ENCODE results near the gene SLC37A2.

SLC37A2 gene

DNA sequence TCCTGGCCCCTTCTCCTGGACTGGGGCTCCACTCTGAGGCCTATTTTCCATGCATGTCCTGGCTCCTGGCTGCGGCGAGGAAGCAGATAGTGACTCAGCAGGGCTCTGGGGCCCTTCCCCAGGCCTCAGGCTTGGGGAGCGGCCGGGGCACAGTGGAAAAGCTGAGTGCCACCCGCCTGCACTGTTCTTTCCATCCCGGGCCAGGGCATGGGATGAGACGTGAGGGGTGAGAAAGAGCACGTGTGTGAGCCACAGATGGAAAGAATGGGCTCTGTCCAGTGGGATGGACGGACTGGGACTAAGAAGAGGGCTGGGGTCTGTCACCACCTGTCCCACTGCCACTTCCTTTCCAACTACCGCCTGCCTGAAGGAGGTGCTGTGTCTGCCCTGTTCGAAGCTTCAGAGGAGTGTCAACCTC lies 12.8 kb downstream of the SLC37A2 start:
- no peaks in the 10 kb centered on the region for H3K27me3 ChIP-seq (ENCODE audit: control insufficient read depth in 2 of 2, insufficient read depth in 2 of 2, low read length in 2 of 2)

DNA sequence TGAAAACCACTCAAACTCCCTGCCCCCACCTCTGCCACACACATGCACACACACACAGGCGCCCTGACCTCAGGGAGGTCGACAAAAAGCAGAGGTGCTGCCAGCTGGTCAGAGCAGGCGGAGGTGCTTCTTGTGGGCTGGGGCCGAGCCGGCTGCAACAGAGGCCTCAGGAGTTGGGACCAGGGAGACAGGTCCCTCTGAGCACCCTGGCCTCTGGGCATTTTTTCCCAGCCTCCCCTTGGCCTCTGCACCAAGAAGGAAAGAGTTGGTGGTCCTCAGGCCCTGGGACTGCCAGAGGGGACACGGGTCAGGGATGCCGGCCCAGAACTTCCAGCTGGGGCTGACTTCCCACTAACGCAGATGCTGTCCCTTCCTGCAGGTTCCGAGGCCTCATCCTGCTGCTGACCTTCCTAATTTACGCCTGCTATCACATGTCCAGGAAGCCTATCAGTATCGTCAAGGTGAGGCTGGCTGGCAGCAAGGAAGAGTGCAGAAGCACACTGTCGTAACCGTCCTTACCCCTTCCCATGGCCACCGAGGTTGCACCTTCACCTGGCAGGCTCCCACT lies 13.4 kb downstream of the SLC37A2 start:
- H3K27me3 ChIP-seq (ENCODE audit: control insufficient read depth in 2 of 2, insufficient read depth in 2 of 2, low read length in 2 of 2) = no peaks in the 10 kb centered on the region
- no peak overlapping the region for H3K4me3 ChIP-seq (ENCODE audit: low read length in 2 of 2)
- H3K9me3 ChIP-seq (ENCODE audit: control insufficient read depth in 2 of 2, low read length in 2 of 2) = no peaks in the 10 kb centered on the region
- H3K9ac ChIP-seq (ENCODE audit: low read depth in 1 of 2, low read length in 2 of 2) = no peak overlapping the region
- H3K4me1 ChIP-seq (ENCODE audit: control insufficient read depth in 2 of 2, insufficient read depth in 2 of 2, low read length in 2 of 2) = peaks cover 2 to 5% of the 10 kb centered on the region in 2 donors
- no peaks in the 10 kb centered on the region for H3K36me3 ChIP-seq (ENCODE audit: control insufficient read depth in 2 of 2, insufficient read depth in 2 of 2, low read length in 2 of 2)
- H3K27ac ChIP-seq (ENCODE audit: low read depth in 2 of 2, low read length in 2 of 2) = no peak overlapping the region

More for the DNA sequence above, 12.8 kb downstream of the SLC37A2 start:
- H3K36me3 ChIP-seq (ENCODE audit: control insufficient read depth in 2 of 2, insufficient read depth in 2 of 2, low read length in 2 of 2) = no peaks in the 10 kb centered on the region
- H3K4me1 ChIP-seq (ENCODE audit: control insufficient read depth in 2 of 2, insufficient read depth in 2 of 2, low read length in 2 of 2) = peaks cover 2 to 5% of the 10 kb centered on the region in 2 donors
- no peak overlapping the region for H3K27ac ChIP-seq (ENCODE audit: low read depth in 2 of 2, low read length in 2 of 2)
- H3K9ac ChIP-seq (ENCODE audit: low read depth in 1 of 2, low read length in 2 of 2) = no peak overlapping the region
- H3K9me3 ChIP-seq (ENCODE audit: control insufficient read depth in 2 of 2, low read length in 2 of 2) = no peaks in the 10 kb centered on the region
- H3K4me3 ChIP-seq (ENCODE audit: low read length in 2 of 2) = no peak overlapping the region

DNA sequence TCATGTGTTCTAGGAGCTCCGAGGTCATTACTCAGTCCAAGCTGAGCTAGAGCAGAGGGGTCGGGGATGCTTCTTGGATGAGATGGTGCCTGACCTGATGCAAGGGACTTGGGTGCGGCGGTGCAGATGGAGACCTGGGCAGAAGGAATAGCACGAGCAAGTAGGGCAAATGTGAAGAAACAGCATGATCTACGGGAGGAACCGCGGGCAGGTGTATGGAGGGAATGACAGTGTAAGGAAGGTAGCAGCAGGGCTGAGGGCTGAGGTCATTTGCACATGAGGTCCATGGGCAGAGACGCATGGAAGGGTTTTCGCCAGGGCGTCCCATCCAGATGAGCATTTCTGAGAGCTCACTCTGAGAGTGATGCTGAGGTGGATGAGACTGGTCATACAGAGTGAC lies 14.9 kb downstream of the SLC37A2 start:
- Histone ChIP-seq H3K27ac (ENCODE audit: low read depth in 2 of 2, low read length in 2 of 2) (no peak overlapping the region), H3K4me1 (ENCODE audit: control insufficient read depth in 2 of 2, insufficient read depth in 2 of 2, low read length in 2 of 2) (no peaks in the 10 kb centered on the region), H3K27me3 (ENCODE audit: control insufficient read depth in 2 of 2, insufficient read depth in 2 of 2, low read length in 2 of 2) (no peaks in the 10 kb centered on the region)

DNA sequence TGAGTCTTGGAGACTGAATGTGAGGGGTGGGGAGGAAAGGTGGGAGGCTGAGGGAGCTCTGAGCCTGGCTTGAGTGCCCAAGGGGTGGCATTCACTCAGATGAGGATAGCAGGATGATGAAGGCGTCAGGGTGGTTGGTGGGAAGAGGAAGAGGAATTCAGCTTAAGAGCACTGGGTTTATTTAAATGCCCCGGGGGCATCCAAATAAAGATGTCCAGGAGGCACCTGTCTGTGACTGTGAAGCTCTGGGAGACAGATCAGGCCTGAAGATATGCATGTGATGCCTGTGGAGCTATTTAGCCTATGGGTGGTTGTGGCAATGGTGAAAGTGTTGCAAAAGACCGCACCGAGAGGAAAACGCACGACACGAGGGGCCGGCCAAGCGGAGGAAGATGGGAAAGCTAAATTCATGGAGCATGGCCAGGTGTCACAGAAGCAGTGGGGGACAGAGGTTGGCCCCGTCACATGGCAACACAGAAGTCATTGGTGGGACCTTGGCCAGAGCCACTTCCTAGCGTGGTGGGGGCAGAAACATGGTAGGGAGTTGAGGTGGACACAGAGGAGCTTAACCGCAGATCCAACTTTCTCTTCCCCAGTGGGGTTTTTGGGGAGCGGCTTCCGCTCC lies 15.5 kb downstream of the SLC37A2 start:
- Histone ChIP-seq H3K9me3 (ENCODE audit: control insufficient read depth in 2 of 2, low read length in 2 of 2) (no peaks in the 10 kb centered on the region), H3K36me3 (ENCODE audit: control insufficient read depth in 2 of 2, insufficient read depth in 2 of 2, low read length in 2 of 2) (no peaks in the 10 kb centered on the region), H3K9ac (ENCODE audit: low read depth in 1 of 2, low read length in 2 of 2) (no peak overlapping the region), H3K27me3 (ENCODE audit: control insufficient read depth in 2 of 2, insufficient read depth in 2 of 2, low read length in 2 of 2) (no peaks in the 10 kb centered on the region), H3K4me3 (ENCODE audit: low read length in 2 of 2) (no peak overlapping the region), H3K4me1 (ENCODE audit: control insufficient read depth in 2 of 2, insufficient read depth in 2 of 2, low read length in 2 of 2) (no peaks in the 10 kb centered on the region), H3K27ac (ENCODE audit: low read depth in 2 of 2, low read length in 2 of 2) (no peak overlapping the region)

More for the DNA sequence above, 14.9 kb downstream of the SLC37A2 start:
- H3K36me3 ChIP-seq (ENCODE audit: control insufficient read depth in 2 of 2, insufficient read depth in 2 of 2, low read length in 2 of 2) = no peaks in the 10 kb centered on the region
- H3K9ac ChIP-seq (ENCODE audit: low read depth in 1 of 2, low read length in 2 of 2) = no peak overlapping the region
- H3K4me3 ChIP-seq (ENCODE audit: low read length in 2 of 2) = no peak overlapping the region
- H3K9me3 ChIP-seq (ENCODE audit: control insufficient read depth in 2 of 2, low read length in 2 of 2) = no peaks in the 10 kb centered on the region

DNA sequence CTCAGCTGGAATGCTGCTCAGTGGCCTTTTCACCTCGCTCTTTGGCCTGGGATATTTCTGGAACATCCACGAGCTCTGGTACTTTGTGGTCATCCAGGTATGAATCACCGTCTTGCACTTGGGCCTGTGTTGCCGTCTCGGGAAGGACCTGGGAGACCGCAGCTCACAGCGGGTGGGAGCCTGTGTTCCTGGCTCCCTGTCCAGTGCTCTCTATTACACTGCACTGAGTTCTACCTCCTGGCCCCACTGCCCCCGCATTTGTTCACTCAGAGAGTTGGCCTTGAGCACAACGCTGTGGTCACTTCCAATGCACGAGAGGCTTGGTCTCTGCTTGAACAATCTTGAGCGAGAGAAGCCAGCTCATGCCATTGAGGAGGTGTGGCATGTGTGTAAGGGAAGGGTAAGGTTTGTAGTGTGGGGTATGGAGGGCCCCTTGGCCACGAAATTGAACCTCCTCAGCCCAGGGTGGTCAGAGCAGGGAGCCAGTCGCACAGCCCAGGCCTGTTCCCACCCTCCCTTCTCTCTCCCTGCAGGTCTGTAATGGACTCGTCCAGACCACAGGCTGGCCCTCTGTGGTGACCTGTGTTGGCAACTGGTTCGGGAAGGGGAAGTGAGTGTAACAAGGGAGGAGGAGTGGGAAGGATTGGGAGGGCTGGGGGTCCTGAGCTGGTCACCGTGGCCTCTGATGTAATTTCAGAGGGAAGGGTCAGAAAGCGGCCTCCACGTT lies 16.2 kb downstream of the SLC37A2 start:
- H3K36me3 ChIP-seq (ENCODE audit: control insufficient read depth in 2 of 2, insufficient read depth in 2 of 2, low read length in 2 of 2) = no peaks in the 10 kb centered on the region
- H3K4me1 ChIP-seq (ENCODE audit: control insufficient read depth in 2 of 2, insufficient read depth in 2 of 2, low read length in 2 of 2) = no peaks in the 10 kb centered on the region
- no peaks in the 10 kb centered on the region for H3K27me3 ChIP-seq (ENCODE audit: control insufficient read depth in 2 of 2, insufficient read depth in 2 of 2, low read length in 2 of 2)
- no peak overlapping the region for H3K9ac ChIP-seq (ENCODE audit: low read depth in 1 of 2, low read length in 2 of 2)
- no peaks in the 10 kb centered on the region for H3K9me3 ChIP-seq (ENCODE audit: control insufficient read depth in 2 of 2, low read length in 2 of 2)
- H3K27ac ChIP-seq (ENCODE audit: low read depth in 2 of 2, low read length in 2 of 2) = no peak overlapping the region
- no peak overlapping the region for H3K4me3 ChIP-seq (ENCODE audit: low read length in 2 of 2)

DNA sequence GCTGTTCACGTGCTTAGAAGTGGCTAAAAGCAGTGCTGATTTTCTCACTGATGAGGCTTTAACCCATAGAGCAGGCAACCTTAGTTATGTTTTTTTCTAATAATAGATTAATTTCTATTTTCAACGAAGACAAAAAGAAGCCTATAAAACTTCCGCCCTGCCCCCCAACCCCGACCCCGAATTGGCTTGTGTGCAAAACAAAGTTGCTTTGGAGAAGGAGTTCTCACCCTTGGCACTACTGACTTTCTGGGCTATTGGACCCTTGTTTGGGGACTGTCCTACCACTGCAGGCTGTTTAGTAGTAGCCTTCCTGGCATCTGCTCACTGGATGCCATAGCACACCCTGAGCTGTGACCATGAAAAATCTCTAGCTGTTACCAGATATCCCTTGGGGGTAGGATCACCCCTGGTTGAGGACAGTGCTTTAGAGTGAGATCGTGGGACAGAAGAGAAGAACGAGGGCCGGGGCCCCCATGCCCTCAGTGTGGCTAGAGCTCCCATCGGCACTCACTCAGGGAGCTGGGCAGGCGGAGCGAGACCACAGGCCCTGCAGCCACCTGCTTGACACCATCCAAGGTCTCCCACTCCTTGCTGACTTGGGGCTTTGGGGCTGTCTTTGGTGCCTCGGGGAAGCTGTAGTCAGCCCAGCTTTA lies 16.9 kb downstream of the SLC37A2 start:
- H3K9me3 ChIP-seq (ENCODE audit: control insufficient read depth in 2 of 2, low read length in 2 of 2) = no peaks in the 10 kb centered on the region
- H3K4me3 ChIP-seq (ENCODE audit: low read length in 2 of 2) = no peak overlapping the region
- no peak overlapping the region for H3K9ac ChIP-seq (ENCODE audit: low read depth in 1 of 2, low read length in 2 of 2)
- no peak overlapping the region for H3K27ac ChIP-seq (ENCODE audit: low read depth in 2 of 2, low read length in 2 of 2)
- H3K4me1 ChIP-seq (ENCODE audit: control insufficient read depth in 2 of 2, insufficient read depth in 2 of 2, low read length in 2 of 2) = no peaks in the 10 kb centered on the region
- no peaks in the 10 kb centered on the region for H3K36me3 ChIP-seq (ENCODE audit: control insufficient read depth in 2 of 2, insufficient read depth in 2 of 2, low read length in 2 of 2)
- H3K27me3 ChIP-seq (ENCODE audit: control insufficient read depth in 2 of 2, insufficient read depth in 2 of 2, low read length in 2 of 2) = no peaks in the 10 kb centered on the region

DNA sequence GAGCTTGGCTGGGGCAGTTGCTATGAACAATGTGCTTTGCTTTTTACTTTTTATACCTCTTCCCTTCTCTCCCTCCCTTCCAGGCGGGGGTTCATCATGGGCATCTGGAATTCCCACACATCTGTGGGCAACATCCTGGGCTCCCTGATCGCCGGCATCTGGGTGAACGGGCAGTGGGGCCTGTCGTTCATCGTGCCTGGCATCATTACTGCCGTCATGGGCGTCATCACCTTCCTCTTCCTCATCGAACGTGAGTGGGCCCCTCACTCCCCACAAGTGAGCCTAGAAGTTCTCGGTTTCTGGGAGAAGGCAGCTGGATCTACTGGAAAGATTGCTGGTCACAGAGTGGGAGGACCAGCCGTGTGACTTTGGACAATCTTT lies 17.4 kb downstream of the SLC37A2 start:
- Histone ChIP-seq H3K9ac (ENCODE audit: low read depth in 1 of 2, low read length in 2 of 2) (no peak overlapping the region), H3K9me3 (ENCODE audit: control insufficient read depth in 2 of 2, low read length in 2 of 2) (no peaks in the 10 kb centered on the region), H3K27ac (ENCODE audit: low read depth in 2 of 2, low read length in 2 of 2) (no peak overlapping the region), H3K4me1 (ENCODE audit: control insufficient read depth in 2 of 2, insufficient read depth in 2 of 2, low read length in 2 of 2) (no peaks in the 10 kb centered on the region), H3K4me3 (ENCODE audit: low read length in 2 of 2) (no peak overlapping the region), H3K36me3 (ENCODE audit: control insufficient read depth in 2 of 2, insufficient read depth in 2 of 2, low read length in 2 of 2) (no peaks in the 10 kb centered on the region), H3K27me3 (ENCODE audit: control insufficient read depth in 2 of 2, insufficient read depth in 2 of 2, low read length in 2 of 2) (no peaks in the 10 kb centered on the region)

DNA sequence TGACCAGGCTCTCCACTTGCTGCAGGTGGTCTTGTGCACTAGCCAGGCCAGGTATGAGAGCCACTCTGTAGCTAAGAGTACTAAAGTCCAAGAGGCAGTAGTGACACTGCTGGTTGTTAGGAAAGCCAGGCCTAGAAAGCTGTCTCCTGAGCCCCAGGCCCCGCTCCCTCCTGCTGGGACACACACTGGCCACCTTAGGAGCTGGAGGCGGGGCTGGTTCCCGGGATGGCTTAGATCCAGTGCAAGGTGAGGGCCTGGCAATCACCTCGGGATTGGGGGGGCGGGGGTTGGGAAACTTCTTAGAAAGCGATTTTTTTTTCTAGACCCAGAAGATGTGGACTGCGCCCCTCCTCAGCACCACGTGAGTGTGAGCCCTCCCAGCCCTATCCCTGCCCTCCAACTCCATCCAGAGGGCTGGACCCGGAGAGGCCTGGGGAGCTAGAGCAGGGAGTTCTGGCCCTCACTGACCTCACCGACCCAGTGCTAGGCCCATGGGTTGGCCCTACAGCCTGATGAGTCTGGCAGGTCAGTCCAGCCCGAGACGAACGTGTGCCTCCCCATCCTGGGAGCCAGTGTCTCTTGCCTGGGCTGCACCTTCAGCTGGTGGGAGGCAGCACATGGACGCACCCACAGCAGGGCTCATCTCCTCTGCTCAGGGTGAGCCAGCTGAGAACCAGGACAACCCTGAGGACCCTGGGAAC lies 18.1 kb downstream of the SLC37A2 start:
- H3K4me3 ChIP-seq (ENCODE audit: low read length in 2 of 2) = no peak overlapping the region
- H3K9ac ChIP-seq (ENCODE audit: low read depth in 1 of 2, low read length in 2 of 2) = no peak overlapping the region
- H3K36me3 ChIP-seq (ENCODE audit: control insufficient read depth in 2 of 2, insufficient read depth in 2 of 2, low read length in 2 of 2) = no peaks in the 10 kb centered on the region
- no peaks in the 10 kb centered on the region for H3K4me1 ChIP-seq (ENCODE audit: control insufficient read depth in 2 of 2, insufficient read depth in 2 of 2, low read length in 2 of 2)
- no peaks in the 10 kb centered on the region for H3K27me3 ChIP-seq (ENCODE audit: control insufficient read depth in 2 of 2, insufficient read depth in 2 of 2, low read length in 2 of 2)
- no peak overlapping the region for H3K27ac ChIP-seq (ENCODE audit: low read depth in 2 of 2, low read length in 2 of 2)
- H3K9me3 ChIP-seq (ENCODE audit: control insufficient read depth in 2 of 2, low read length in 2 of 2) = no peaks in the 10 kb centered on the region

DNA sequence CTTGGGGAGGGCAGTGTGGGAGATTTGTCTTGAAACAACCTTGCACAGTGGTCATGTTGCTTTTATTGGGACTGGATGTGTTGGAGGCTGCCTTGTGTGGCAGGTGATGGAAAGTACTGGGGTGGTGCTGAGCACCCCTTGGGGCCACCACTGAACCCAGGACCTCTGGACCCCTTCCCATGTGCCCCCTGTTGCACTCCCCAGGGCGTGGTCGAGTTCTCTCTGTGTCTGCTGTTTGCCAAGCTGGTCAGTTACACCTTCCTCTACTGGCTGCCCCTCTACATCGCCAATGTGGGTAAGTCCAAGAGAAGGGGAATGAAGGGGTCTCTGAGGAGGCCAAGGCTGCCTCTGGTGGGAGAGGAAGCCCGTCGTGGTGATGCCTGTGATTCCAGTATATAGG lies 18.9 kb downstream of the SLC37A2 start:
- no peaks in the 10 kb centered on the region for H3K27me3 ChIP-seq (ENCODE audit: control insufficient read depth in 2 of 2, insufficient read depth in 2 of 2, low read length in 2 of 2)
- H3K36me3 ChIP-seq (ENCODE audit: control insufficient read depth in 2 of 2, insufficient read depth in 2 of 2, low read length in 2 of 2) = no peaks in the 10 kb centered on the region
- H3K4me3 ChIP-seq (ENCODE audit: low read length in 2 of 2) = no peak overlapping the region
- no peaks in the 10 kb centered on the region for H3K9me3 ChIP-seq (ENCODE audit: control insufficient read depth in 2 of 2, low read length in 2 of 2)
- H3K27ac ChIP-seq (ENCODE audit: low read depth in 2 of 2, low read length in 2 of 2) = no peak overlapping the region
- no peaks in the 10 kb centered on the region for H3K4me1 ChIP-seq (ENCODE audit: control insufficient read depth in 2 of 2, insufficient read depth in 2 of 2, low read length in 2 of 2)
- no peak overlapping the region for H3K9ac ChIP-seq (ENCODE audit: low read depth in 1 of 2, low read length in 2 of 2)
